Measurements from ENCODE around the gene ZBTB24. TPM values are rescaled to one million over a fixed set of nuclear protein-coding genes. Genes with fewer than 3 reads are reported as not detected.
"Not testable (repeated sequence)": the region's sequence is repeated elsewhere in the genome, so short reads cannot be mapped to it uniquely, and the experiment has no call there.

Gene ZBTB24
- total RNA-seq, result 10 to 100 TPM; 19.7 to 20.0 TPM

- Mint-ChIP-seq H3K4me1 (peaks cover 40% of the 10 kb centered on the region), H3K27me3 (peaks cover 8% of the 10 kb centered on the region), H3K27ac (peak within 1 kb of the TSS; percentile 89), H3K4me3 (peak within 1 kb of the TSS; percentile 93), H3K36me3 (peaks cover 28% of the 10 kb centered on the region), H3K9me3 (peaks cover 3% of the 10 kb centered on the region)
- POLR2A ChIA-PET, result interaction anchor here (0.7 to 6.4 kb wide), 12 partner anchors 8 to 475 kb away, joined by 3 to 92 read pairs (median 5); partner anchors contain the start of genes CD164, MICAL1, PPIL6 and SMPD2
- ATAC-seq (ENCODE audit: low read depth), result peak; percentile 84
- DNase-seq, result peak; percentile 94
These were observed at the start of gene ZBTB24 for GRCh38 chr6:109482905-109483734. TSS of gene ZBTB24 (minus strand) at chr6:109483219. CDS start at chr6:109482026, 1,193 bp downstream.

GRCh38 chr6:109531446-109531845 is 48.4 kb upstream of the ZBTB24 start:
- POLR2A ChIA-PET, result no interaction called here
- Mint-ChIP-seq H3K9me3 (peaks cover 5% of the 10 kb centered on the region), H3K4me1 (peaks cover 8% of the 10 kb centered on the region), H3K27me3 (no peaks in the 10 kb centered on the region), H3K36me3 (no peaks in the 10 kb centered on the region), H3K27ac (no peak overlapping the region), H3K4me3 (no peak overlapping the region)
- no peak for DNase-seq
- no peak for ATAC-seq (ENCODE audit: low read depth)

- POLR2A ChIA-PET, result no interaction called here
- peaks cover 8% of the 10 kb centered on the region for H3K4me1 Mint-ChIP-seq
- no peak overlapping the region for H3K27ac Mint-ChIP-seq
- no peaks in the 10 kb centered on the region for H3K27me3 Mint-ChIP-seq
- DNase-seq, result no peak
- peaks cover 6% of the 10 kb centered on the region for H3K9me3 Mint-ChIP-seq
- ATAC-seq (ENCODE audit: low read depth), result no peak
- no peak overlapping the region for H3K4me3 Mint-ChIP-seq
- peaks cover 8% of the 10 kb centered on the region for H3K36me3 Mint-ChIP-seq
These were observed 45.0 kb upstream of the ZBTB24 start for GRCh38 chr6:109527989-109528388.

DNA sequence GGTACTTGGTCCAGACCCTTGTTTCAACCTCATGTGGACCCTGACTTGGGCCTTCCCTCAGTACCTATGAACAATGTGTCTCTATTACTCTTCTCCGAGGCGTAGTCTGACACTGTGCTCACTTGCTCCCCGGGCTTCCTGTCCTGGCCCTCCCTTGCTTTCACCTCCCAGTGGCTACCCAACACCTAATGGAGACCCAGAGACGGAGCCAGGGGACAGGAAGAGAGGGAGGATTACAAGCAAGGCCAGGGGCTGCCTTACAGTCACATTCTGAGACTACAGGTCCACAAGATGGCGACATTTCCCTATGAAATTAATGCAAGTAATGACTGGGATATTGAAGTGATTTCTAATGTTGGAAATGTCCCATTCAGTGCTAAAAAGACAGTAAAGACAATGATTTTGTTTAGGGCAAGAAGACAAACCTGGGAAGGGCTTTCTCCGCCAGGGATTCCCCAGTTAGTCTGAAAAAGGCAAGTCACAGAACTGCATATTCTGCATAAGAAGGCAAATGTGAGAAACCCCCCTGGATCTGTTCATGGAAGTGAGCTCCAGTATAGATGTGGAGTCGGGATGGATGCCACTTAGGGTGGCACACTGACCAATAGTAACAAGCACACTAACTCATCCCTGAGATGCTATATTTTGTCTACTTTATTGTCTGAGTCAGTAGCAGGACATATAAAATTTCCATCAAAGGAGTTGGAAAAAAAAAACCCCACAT is 44.0 kb upstream of the ZBTB24 start:
- POLR2A ChIA-PET, result no interaction called here
- peaks cover 6% of the 10 kb centered on the region for H3K9me3 Mint-ChIP-seq
- DNase-seq, result peak; percentile 41
- ATAC-seq (ENCODE audit: low read depth), result peak; percentile 93
- no peak overlapping the region for H3K4me3 Mint-ChIP-seq
- H3K27ac Mint-ChIP-seq, result peak overlapping the region; percentile 58
- H3K4me1 Mint-ChIP-seq, result peaks cover 7% of the 10 kb centered on the region
- H3K27me3 Mint-ChIP-seq, result no peaks in the 10 kb centered on the region
- peaks cover 10% of the 10 kb centered on the region for H3K36me3 Mint-ChIP-seq

DNA sequence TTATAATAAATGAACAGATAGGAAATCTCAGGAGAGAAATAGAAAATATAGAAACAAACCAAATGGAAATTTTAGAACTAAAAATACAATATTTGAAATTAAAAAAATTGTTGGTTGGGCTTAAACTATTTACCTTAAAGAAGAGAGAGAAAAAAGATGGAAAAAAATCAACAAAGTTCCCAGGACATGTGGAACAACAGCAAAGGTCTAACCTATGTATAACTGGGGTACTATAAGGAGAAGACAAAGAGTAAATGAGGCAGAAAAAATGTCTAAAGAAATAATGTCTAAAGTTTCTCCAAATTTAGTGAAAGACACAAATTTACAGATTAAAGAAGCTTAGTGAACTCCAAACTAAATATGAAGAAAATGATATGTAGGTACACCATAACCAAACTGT is 41.1 kb upstream of the ZBTB24 start:
- H3K27me3 Mint-ChIP-seq, result no peaks in the 10 kb centered on the region
- H3K9me3 Mint-ChIP-seq, result peaks cover 6% of the 10 kb centered on the region
- H3K36me3 Mint-ChIP-seq, result peaks cover 12% of the 10 kb centered on the region
- H3K27ac Mint-ChIP-seq, result no peak overlapping the region
- no peak for DNase-seq
- H3K4me1 Mint-ChIP-seq, result peaks cover 10% of the 10 kb centered on the region
- no peak overlapping the region for H3K4me3 Mint-ChIP-seq
- POLR2A ChIA-PET, result no interaction called here
- no peak for ATAC-seq (ENCODE audit: low read depth)

DNA sequence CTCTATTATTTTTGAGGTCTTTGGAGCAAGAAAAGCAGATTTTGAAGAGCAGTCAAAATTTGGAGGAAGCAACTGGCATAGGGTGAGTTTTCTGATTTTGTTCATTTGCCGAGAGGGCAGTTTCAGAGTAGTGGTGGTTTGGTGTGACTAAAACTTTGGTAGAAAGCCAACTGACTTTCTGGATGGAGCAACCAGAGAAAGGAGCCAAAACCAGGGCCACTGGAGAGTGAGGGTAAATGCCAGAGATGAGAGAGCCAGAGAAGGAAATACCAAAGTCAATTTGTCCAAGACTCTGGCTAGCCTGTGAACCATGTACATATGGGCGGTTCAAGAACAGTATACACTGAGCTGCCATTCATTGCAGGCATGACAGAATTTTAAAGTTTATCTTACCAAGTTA is 40.5 kb upstream of the ZBTB24 start:
- Mint-ChIP-seq H3K4me3 (no peak overlapping the region), H3K9me3 (peaks cover 6% of the 10 kb centered on the region), H3K27me3 (no peaks in the 10 kb centered on the region), H3K36me3 (peaks cover 12% of the 10 kb centered on the region), H3K27ac (no peak overlapping the region), H3K4me1 (peaks cover 10% of the 10 kb centered on the region)
- DNase-seq (no peak), ATAC-seq (ENCODE audit: low read depth) (no peak)
- POLR2A ChIA-PET, result no interaction called here

- no peak overlapping the region for H3K27ac Mint-ChIP-seq
- H3K27me3 Mint-ChIP-seq, result no peaks in the 10 kb centered on the region
- DNase-seq (no peak), ATAC-seq (ENCODE audit: low read depth) (no peak)
- no peak overlapping the region for H3K4me3 Mint-ChIP-seq
- peaks cover 16% of the 10 kb centered on the region for H3K4me1 Mint-ChIP-seq
- POLR2A ChIA-PET, result no interaction called here
- peaks cover 6% of the 10 kb centered on the region for H3K9me3 Mint-ChIP-seq
- H3K36me3 Mint-ChIP-seq, result peaks cover 14% of the 10 kb centered on the region
These were observed 38.1 kb upstream of the ZBTB24 start for GRCh38 chr6:109521080-109521479.

GRCh38 chr6:109519647-109520046 is 36.6 kb upstream of the ZBTB24 start:
- not testable (repeated sequence) for H3K27ac Mint-ChIP-seq; ATAC-seq (ENCODE audit: low read depth); H3K27me3 Mint-ChIP-seq; H3K4me3 Mint-ChIP-seq; DNase-seq; H3K9me3 Mint-ChIP-seq
- Mint-ChIP-seq H3K36me3 (peaks cover 17% of the 10 kb centered on the region), H3K4me1 (peaks cover 27% of the 10 kb centered on the region)
- POLR2A ChIA-PET, result interaction anchor here (0.6 kb wide), 1 partner anchor 28 kb away, joined by 3 read pairs; no protein-coding TSS in a partner anchor

GRCh38 chr6:109516929-109517328 is 33.9 kb upstream of the ZBTB24 start:
- no peaks in the 10 kb centered on the region for H3K27me3 Mint-ChIP-seq
- POLR2A ChIA-PET, result interaction anchor here (2.3 kb wide), 1 partner anchor 26 kb away, joined by 18 read pairs; no protein-coding TSS in a partner anchor
- H3K4me3 Mint-ChIP-seq, result peak overlapping the region; percentile 71
- H3K4me1 Mint-ChIP-seq, result peaks cover 27% of the 10 kb centered on the region
- no peaks in the 10 kb centered on the region for H3K9me3 Mint-ChIP-seq
- ATAC-seq (ENCODE audit: low read depth) (peak; percentile 70), DNase-seq (no peak)
- H3K36me3 Mint-ChIP-seq, result peaks cover 8% of the 10 kb centered on the region
- peak overlapping the region; percentile 87 for H3K27ac Mint-ChIP-seq

DNA sequence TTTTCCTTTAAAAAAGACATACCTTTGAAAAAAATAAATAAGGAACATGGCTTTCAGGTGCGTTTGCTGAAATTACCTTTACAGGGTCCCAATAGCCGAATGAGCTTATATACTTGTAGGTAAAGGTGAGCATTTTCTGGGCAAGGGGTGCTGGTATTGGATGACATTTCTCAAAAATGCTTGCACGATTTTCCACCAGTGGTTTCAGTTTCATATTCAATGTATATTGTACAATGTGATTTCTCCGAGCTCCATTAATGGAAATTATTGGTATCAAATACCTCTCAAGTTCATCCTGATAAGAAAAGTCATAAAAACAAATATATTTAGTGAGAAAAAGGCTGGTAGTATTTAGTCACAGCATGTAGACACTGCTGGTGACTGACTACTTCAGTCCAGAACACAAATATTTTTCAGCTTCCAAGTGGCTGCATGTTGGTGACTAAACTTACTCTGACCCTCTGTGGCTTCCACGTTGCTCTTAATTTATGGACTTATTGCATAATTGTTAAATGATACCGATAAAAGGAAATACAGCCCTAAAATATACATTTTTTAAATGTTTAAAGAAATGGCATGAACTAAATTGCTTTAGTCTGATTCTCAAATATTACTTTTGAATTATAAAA is 32.9 kb upstream of the ZBTB24 start:
- peaks cover 8% of the 10 kb centered on the region for H3K36me3 Mint-ChIP-seq
- DNase-seq, result no peak
- peak overlapping the region; percentile 71 for H3K4me3 Mint-ChIP-seq
- no peaks in the 10 kb centered on the region for H3K27me3 Mint-ChIP-seq
- peak; percentile 62 for ATAC-seq (ENCODE audit: low read depth)
- H3K27ac Mint-ChIP-seq, result peak overlapping the region; percentile 87
- POLR2A ChIA-PET, result interaction anchor here (1.1 to 2.3 kb wide), 3 partner anchors 9 to 66 kb away, joined by 4 to 18 read pairs (median 6); no protein-coding TSS in a partner anchor
- H3K9me3 Mint-ChIP-seq, result peaks cover 2% of the 10 kb centered on the region
- peaks cover 27% of the 10 kb centered on the region for H3K4me1 Mint-ChIP-seq

- no peaks in the 10 kb centered on the region for H3K27me3 Mint-ChIP-seq
- H3K9me3 Mint-ChIP-seq, result peaks cover 4% of the 10 kb centered on the region
- H3K27ac Mint-ChIP-seq, result peak overlapping the region; percentile 70
- H3K36me3 Mint-ChIP-seq, result peaks cover 8% of the 10 kb centered on the region
- H3K4me3 Mint-ChIP-seq, result peak overlapping the region; percentile 71
- POLR2A ChIA-PET, result interaction anchor here (1.5 to 2.3 kb wide), 2 partner anchors 8 to 24 kb away, joined by 6 to 18 read pairs; no protein-coding TSS in a partner anchor
- no peak for ATAC-seq (ENCODE audit: low read depth)
- peaks cover 27% of the 10 kb centered on the region for H3K4me1 Mint-ChIP-seq
- no peak for DNase-seq
These were observed 31.9 kb upstream of the ZBTB24 start for GRCh38 chr6:109514946-109515345.

GRCh38 chr6:109513571-109514071 is 30.6 kb upstream of the ZBTB24 start:
- Mint-ChIP-seq H3K4me1 (peaks cover 21% of the 10 kb centered on the region), H3K9me3 (peaks cover 4% of the 10 kb centered on the region), H3K36me3 (peaks cover 8% of the 10 kb centered on the region), H3K27ac (no peak overlapping the region), H3K4me3 (no peak overlapping the region), H3K27me3 (no peaks in the 10 kb centered on the region)
- DNase-seq, result no peak
- no peak for ATAC-seq (ENCODE audit: low read depth)
- POLR2A ChIA-PET, result no interaction called here

DNA sequence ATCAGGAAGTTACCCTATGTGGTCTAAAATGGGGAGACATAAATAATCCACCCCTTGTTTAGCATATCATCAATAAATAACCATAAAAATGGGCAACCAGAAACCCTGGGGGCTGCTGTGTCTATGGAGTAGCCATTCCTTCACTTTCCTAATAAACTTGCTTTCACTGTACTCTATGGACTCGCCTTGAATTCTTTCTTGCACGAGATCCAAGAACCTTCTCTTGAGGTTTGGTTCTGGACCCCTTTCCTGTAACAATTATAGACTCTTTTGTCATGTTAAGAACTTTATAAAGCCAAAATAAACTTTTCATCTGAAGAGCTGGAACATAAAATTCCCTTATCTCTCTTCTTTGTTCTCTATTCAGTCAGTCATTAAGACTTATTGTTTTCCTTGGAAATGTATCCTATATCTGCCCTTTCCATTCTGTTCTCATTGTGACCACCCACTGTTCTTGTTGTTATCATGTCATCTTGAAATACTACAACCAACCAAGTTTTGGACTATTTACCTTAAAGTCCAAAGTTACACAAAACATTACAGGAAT is 29.3 kb upstream of the ZBTB24 start:
- Mint-ChIP-seq H3K4me1 (peaks cover 21% of the 10 kb centered on the region), H3K9me3 (peaks cover 4% of the 10 kb centered on the region), H3K4me3 (no peak overlapping the region), H3K27me3 (no peaks in the 10 kb centered on the region), H3K36me3 (peaks cover 8% of the 10 kb centered on the region), H3K27ac (no peak overlapping the region)
- DNase-seq (no peak), ATAC-seq (ENCODE audit: low read depth) (no peak)
- POLR2A ChIA-PET, result interaction anchor here (0.6 kb wide), 1 partner anchor 151 kb away, joined by 3 read pairs; no protein-coding TSS in a partner anchor
